Activated CD8-positive, alpha-beta memory T cell treated with anti-CD3 and anti-CD28 coated beads, Interleukin-2, amount 10 ng/mL, durations not matched to agents 7 days and 5 days (primary cell): Measurements from ENCODE around the gene KAT2A. TPM values are rescaled to one million over a fixed set of nuclear protein-coding genes. Genes with fewer than 3 reads are reported as not detected.

Experiments
- ATAC-seq: fragments of 150-1000 bp; cut with Tn5 transposase; one replicate; pipeline ENCODE4 v1.10.0; 2021; ENCODE audit warnings: moderate library complexity
- CTCF ChIA-PET: fragments of 350-600 bp; sonication (Branson Sonifier 250); formaldehyde crosslinking; loops from one replicate; lab custom pipeline; 2021; ENCODE audit warnings: antibody characterized with exemption; lab: Charles Lee
- DNase-seq: peaks from one replicate; pipeline ENCODE4 v3.0.0-alpha.2; 2020
- H3K27ac Mint-ChIP-seq: one replicate; pipeline ENCODE4 v1.8.0; 2021; ENCODE audit warnings: mild to moderate bottlenecking, mixed read lengths
- H3K27me3 Mint-ChIP-seq: one replicate; pipeline ENCODE4 v1.8.0; 2021; ENCODE audit warnings: mixed read lengths
- H3K36me3 Mint-ChIP-seq: one replicate; pipeline ENCODE4 v1.8.0; 2021; ENCODE audit warnings: mild to moderate bottlenecking, mixed read lengths
- H3K4me1 Mint-ChIP-seq: one replicate; pipeline ENCODE4 v1.8.0; 2021; ENCODE audit warnings: mixed read lengths
- H3K4me3 Mint-ChIP-seq: one replicate; pipeline ENCODE4 v1.8.0; 2021; ENCODE audit warnings: mild to moderate bottlenecking, moderate library complexity, mixed read lengths
- H3K9me3 Mint-ChIP-seq: one replicate; pipeline ENCODE4 v1.8.0; 2022; ENCODE audit warnings: low read depth, mixed read lengths
- total RNA-seq, 2 experiments: library from RNA; stranded (reverse); gene quantifications; one replicate each; pipeline ENCODE4 v1.2.3, GENCODE V29; 2021

KAT2A gene
- 10 to 100 TPM; 49.0 to 58.2 TPM for total RNA-seq

DNA sequence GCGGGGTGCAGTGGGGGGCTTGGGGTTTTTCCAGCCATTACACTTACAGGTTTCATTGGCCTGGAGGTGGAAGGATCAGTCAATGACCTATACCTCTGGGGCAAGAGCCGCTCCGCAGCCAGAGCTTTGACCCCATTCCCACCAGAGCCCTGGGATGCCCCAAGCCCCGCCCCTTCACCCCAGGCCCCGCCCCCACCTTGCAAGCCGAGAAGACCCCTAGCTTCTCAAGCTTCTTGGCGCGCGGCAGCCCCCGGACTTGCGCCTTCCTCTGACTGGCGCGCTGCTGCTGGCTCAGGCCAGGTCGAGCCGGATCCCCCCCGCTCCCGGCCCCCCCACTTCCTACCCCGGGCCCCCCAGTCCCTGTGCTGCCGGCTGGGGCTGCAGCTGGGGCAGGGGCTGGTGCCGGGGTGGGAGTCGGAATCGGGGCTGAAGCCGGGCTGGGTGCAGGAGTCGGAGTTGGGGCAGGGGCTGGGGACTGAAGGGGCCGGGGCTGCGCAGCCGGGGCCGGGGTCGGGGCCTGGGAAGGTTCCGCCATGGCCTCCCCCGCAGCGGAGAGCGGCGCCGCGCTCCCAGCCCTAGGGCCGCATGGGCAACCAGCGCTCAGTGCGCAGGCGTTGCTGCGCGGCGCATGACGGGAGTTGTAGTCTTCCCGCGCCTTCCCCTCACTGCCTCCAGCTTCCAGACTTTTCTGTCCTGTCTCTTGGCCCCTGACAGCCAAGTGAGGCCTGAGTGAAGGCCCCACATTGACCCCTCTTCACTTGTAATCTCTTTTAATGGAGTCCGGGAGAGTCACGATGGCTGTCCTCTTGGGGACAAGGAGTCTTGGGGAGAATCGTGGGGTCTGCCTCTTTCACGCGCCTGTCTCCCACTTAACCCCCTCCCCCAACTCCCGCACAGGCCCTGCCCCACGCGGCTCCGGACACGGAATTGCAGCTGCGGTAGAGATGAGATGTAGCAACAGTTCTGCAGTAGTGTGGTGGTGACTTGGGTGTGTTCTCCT, at the start of gene KAT2A:
Gene KAT2A, minus strand, starts transcription at position 598 of the 1,000 bp plus-strand sequence. Its CDS starts 63 bp downstream, at position 535.
- Mint-ChIP-seq H3K4me3 (peak within 1 kb of the TSS; percentile 67), H3K36me3 (peaks cover 16% of the 10 kb centered on the region), H3K4me1 (peaks cover 34% of the 10 kb centered on the region), H3K9me3 (no peaks in the 10 kb centered on the region), H3K27me3 (no peaks in the 10 kb centered on the region), H3K27ac (peak within 1 kb of the TSS; percentile 69)
- CTCF ChIA-PET: interaction anchor here (0.9 to 16.2 kb wide), 15 partner anchors 9 to 406 kb away, joined by 3 to 117 read pairs (median 4); partner anchors contain the start of genes DNAJC7, KCNH4 and NKIRAS2
- ATAC-seq (peak; percentile 93), DNase-seq (peak; percentile 84)

DNA sequence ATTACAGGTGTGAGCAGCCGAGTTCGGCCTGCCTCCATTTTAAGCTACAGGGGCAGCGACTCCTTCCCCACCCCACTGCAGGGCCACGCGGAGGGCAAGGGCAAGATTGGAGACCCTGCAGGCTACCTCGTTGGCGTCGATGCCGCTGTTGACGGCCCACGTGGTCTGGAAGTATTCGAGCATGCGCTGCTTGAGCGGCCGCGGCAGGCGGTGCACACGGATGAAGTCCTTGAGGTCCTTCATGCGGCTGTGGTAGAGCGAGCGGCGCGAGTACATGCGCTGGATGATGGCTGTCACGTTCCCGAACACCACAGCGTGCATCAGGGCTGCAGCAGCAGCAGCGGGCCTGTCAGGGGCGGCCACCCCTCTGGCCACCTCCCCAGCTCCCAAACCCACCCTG, 48.2 kb upstream of the KAT2A start:
- Mint-ChIP-seq H3K27ac (no peak overlapping the region), H3K4me3 (no peak overlapping the region), H3K9me3 (no peaks in the 10 kb centered on the region), H3K36me3 (no peaks in the 10 kb centered on the region), H3K4me1 (no peaks in the 10 kb centered on the region), H3K27me3 (no peaks in the 10 kb centered on the region)
- CTCF ChIA-PET: no interaction called here
- ATAC-seq (no peak), DNase-seq (no peak)

DNA sequence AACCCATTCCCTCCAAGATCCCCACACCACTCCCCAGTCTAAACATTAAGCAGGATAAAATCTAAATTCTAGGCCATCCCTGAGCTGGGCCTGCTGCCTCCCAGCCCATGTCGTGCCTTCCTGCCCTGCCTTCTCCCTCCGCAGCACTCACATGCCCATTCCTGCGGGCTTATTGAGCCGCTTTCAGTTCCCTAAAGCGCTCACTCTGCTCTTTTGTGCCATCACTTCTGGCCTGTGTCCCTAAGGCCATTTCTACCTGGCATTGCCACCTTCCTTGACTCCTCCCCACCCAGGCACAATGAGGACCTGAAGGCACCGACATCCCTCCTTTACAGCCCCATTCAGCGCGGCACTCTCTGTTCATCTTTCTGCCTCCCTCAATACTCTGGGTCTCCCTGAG, 46.6 kb upstream of the KAT2A start:
- DNase-seq (no peak), ATAC-seq (no peak)
- H3K36me3 Mint-ChIP-seq: no peaks in the 10 kb centered on the region
- H3K4me1 Mint-ChIP-seq: no peaks in the 10 kb centered on the region
- CTCF ChIA-PET: interaction anchor here (0.5 to 1.7 kb wide), 3 partner anchors 11 to 153 kb away, joined by 3 read pairs; partner anchors contain the start of gene KCNH4
- no peaks in the 10 kb centered on the region for H3K27me3 Mint-ChIP-seq
- no peak overlapping the region for H3K4me3 Mint-ChIP-seq
- no peak overlapping the region for H3K27ac Mint-ChIP-seq
- no peaks in the 10 kb centered on the region for H3K9me3 Mint-ChIP-seq

- no peaks in the 10 kb centered on the region for H3K9me3 Mint-ChIP-seq
- CTCF ChIA-PET: interaction anchor here (1.7 kb wide), 1 partner anchor 12 kb away, joined by 3 read pairs; no protein-coding TSS in a partner anchor
These were observed 45.1 kb upstream of the KAT2A start for GRCh38 chr17:42166196-42166763.

DNA sequence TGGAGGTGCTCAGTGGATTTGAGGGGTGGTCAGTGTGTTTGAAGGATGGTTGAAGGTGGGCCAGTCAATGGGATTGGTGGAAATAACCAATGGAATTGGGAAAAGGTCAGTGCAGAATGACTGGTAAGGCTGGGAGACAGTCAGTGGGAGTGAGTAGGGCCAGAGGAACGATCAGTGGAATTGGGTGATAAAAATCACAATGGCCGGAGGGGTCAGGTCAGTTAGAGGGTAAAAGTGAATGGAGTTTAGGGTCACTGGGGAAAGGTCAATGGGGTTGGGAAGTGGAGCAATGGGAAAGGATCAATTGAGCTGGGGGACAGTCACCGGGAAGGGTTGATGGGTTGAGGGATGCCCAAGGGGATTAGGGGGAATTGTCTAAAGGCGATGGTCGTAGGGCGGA, 44.6 kb upstream of the KAT2A start:
- Mint-ChIP-seq H3K27me3 (no peaks in the 10 kb centered on the region), H3K36me3 (no peaks in the 10 kb centered on the region), H3K4me1 (no peaks in the 10 kb centered on the region), H3K9me3 (no peaks in the 10 kb centered on the region), H3K27ac (no peak overlapping the region), H3K4me3 (no peak overlapping the region)
- DNase-seq (no peak), ATAC-seq (no peak)
- CTCF ChIA-PET: no interaction called here

More at GRCh38 chr17:42166196-42166763, 45.1 kb upstream of the KAT2A start:
- H3K27ac Mint-ChIP-seq: no peak overlapping the region
- H3K4me1 Mint-ChIP-seq: no peaks in the 10 kb centered on the region
- no peaks in the 10 kb centered on the region for H3K36me3 Mint-ChIP-seq
- ATAC-seq: no peak
- no peak overlapping the region for H3K4me3 Mint-ChIP-seq
- no peak for DNase-seq
- no peaks in the 10 kb centered on the region for H3K27me3 Mint-ChIP-seq

DNA sequence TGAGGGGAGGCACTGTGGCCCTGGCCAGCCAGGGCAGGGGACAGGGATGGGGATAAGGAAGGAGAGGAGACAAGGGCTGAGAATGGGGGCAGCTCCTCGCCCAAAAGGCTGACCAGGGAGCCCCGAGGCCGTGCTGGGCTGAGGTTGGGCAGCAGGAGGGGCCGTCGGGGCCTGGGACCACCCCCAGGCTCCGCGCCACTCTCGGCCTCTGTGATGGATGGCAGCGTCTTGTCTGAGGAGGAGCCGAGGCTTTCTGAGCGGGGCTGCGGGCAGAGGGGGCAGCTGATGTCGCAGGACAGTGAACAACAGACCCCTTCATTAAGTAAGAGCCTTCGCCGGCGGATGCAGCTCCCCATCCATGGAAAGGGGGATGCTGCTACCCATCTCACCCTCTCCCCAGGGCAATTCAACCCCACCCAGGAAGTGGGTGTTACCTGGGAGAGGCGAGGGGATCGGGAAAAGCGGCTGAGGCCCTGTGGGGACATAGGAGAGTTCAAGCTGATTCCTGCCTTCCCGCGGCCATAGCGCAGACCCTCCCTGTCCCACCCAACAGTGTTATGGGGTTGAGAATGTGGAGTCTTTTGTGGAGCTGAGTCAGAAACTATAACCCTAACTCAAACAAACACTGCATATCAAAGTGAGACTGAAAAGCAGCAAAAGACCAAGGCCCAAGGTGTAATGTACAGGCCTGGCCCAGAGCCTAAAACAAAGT, 42.7 kb upstream of the KAT2A start:
- H3K9me3 Mint-ChIP-seq: no peaks in the 10 kb centered on the region
- ATAC-seq (no peak), DNase-seq (no peak)
- H3K4me3 Mint-ChIP-seq: no peak overlapping the region
- CTCF ChIA-PET: interaction anchor here (1.0 to 1.1 kb wide), 3 partner anchors 10 to 243 kb away, joined by 3 to 4 read pairs (median 3); no protein-coding TSS in a partner anchor
- H3K36me3 Mint-ChIP-seq: no peaks in the 10 kb centered on the region
- no peaks in the 10 kb centered on the region for H3K4me1 Mint-ChIP-seq
- no peak overlapping the region for H3K27ac Mint-ChIP-seq
- H3K27me3 Mint-ChIP-seq: no peaks in the 10 kb centered on the region

GRCh38 chr17:42163113-42163512, 41.9 kb upstream of the KAT2A start:
- CTCF ChIA-PET: interaction anchor here (0.6 to 1.6 kb wide), 6 partner anchors 9 to 243 kb away, joined by 3 to 5 read pairs (median 4); partner anchors contain the start of genes DHX58 and KCNH4
- Mint-ChIP-seq H3K36me3 (no peaks in the 10 kb centered on the region), H3K27ac (no peak overlapping the region), H3K4me3 (no peak overlapping the region), H3K9me3 (no peaks in the 10 kb centered on the region), H3K27me3 (no peaks in the 10 kb centered on the region), H3K4me1 (no peaks in the 10 kb centered on the region)
- DNase-seq: peak; percentile 62
- ATAC-seq: no peak

GRCh38 chr17:42160531-42160910, 39.4 kb upstream of the KAT2A start:
- H3K27me3 Mint-ChIP-seq: no peaks in the 10 kb centered on the region
- no peaks in the 10 kb centered on the region for H3K36me3 Mint-ChIP-seq
- H3K4me1 Mint-ChIP-seq: peaks cover 6% of the 10 kb centered on the region

DNA sequence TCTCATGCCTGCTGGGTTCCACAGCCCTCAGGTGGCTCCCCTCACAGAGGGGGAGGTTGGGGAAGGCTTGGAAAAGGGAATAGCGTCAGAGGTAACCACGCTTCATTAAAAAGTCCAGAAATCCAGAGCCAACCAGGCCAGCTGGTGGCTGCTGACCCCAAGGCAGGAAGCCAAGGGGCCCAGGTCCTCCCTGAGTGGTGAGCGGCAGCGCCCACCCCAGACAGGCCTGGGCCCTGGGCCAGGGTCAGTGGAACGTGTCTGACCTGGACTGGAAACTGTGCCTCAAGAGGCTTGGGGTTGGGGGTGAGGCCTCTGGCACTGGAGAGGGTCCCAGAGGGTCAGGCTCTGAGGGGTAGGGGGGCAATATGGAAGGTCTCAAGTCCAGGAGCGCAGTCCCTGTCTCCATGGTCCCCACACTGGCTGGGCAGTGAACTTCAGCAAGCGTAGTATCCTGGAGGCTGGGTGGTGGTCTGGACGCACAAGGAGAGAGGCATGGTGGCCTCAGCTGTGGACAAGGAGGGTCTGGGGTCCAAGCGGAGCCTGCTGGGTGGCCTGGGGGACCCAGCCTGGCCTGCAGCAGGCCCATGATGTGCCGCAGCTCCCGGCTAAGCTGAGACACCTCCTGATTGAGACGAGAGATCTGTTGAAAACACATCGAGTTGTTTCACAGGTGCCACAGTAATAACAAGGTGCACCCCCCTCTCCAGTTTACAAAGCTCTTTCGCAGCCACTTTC, 38.8 kb upstream of the KAT2A start:
- Mint-ChIP-seq H3K27ac (no peak overlapping the region), H3K4me3 (no peak overlapping the region), H3K9me3 (no peaks in the 10 kb centered on the region), H3K27me3 (no peaks in the 10 kb centered on the region), H3K36me3 (no peaks in the 10 kb centered on the region), H3K4me1 (peaks cover 10% of the 10 kb centered on the region)
- ATAC-seq: no peak
- DNase-seq: no peak
- CTCF ChIA-PET: no interaction called here

More at GRCh38 chr17:42160531-42160910, 39.4 kb upstream of the KAT2A start:
- Mint-ChIP-seq H3K4me3 (no peak overlapping the region), H3K9me3 (no peaks in the 10 kb centered on the region), H3K27ac (no peak overlapping the region)
- CTCF ChIA-PET: no interaction called here
- no peak for DNase-seq
- ATAC-seq: no peak

GRCh38 chr17:42155614-42156045, 34.5 kb upstream of the KAT2A start:
- Mint-ChIP-seq H3K27me3 (no peaks in the 10 kb centered on the region), H3K27ac (peak overlapping the region; percentile 77), H3K36me3 (peaks cover 4% of the 10 kb centered on the region), H3K4me3 (peak overlapping the region; percentile 85), H3K4me1 (peaks cover 42% of the 10 kb centered on the region), H3K9me3 (no peaks in the 10 kb centered on the region)
- no peak for ATAC-seq
- CTCF ChIA-PET: interaction anchor here (0.7 to 1.0 kb wide), 3 partner anchors 25 to 138 kb away, joined by 4 read pairs; partner anchors contain the start of genes DNAJC7 and KCNH4
- DNase-seq: no peak

- Mint-ChIP-seq H3K36me3 (peaks cover 4% of the 10 kb centered on the region), H3K4me1 (peaks cover 42% of the 10 kb centered on the region)
- no peak for DNase-seq
These were observed 33.0 kb upstream of the KAT2A start for GRCh38 chr17:42153919-42154742.

More at GRCh38 chr17:42153919-42154742, 33.0 kb upstream of the KAT2A start:
- Mint-ChIP-seq H3K27me3 (no peaks in the 10 kb centered on the region), H3K4me3 (peak overlapping the region; percentile 85), H3K9me3 (no peaks in the 10 kb centered on the region), H3K27ac (peak overlapping the region; percentile 77)
- CTCF ChIA-PET: interaction anchor here (0.8 to 2.1 kb wide), 7 partner anchors 10 to 249 kb away, joined by 3 to 7 read pairs (median 3); partner anchors contain the start of genes KCNH4 and STAT3
- ATAC-seq: no peak
